Limb (tissue), 2 donors: ENCODE data around the gene CDH24.
A peak's percentile ranks its signal among the peaks of the same experiment; 100 is the strongest.
"Not testable (repeated sequence)": the region's sequence is repeated elsewhere in the genome, so short reads cannot be mapped to it uniquely, and the experiment has no call there.

Source experiments
- DNase-seq, 2 donors: peaks; one replicate each; pipeline ENCODE4 v3.0.0-alpha.2; 2016; ENCODE audit errors: extremely low spot score in 2 of 2

Gene CDH24

DNA sequence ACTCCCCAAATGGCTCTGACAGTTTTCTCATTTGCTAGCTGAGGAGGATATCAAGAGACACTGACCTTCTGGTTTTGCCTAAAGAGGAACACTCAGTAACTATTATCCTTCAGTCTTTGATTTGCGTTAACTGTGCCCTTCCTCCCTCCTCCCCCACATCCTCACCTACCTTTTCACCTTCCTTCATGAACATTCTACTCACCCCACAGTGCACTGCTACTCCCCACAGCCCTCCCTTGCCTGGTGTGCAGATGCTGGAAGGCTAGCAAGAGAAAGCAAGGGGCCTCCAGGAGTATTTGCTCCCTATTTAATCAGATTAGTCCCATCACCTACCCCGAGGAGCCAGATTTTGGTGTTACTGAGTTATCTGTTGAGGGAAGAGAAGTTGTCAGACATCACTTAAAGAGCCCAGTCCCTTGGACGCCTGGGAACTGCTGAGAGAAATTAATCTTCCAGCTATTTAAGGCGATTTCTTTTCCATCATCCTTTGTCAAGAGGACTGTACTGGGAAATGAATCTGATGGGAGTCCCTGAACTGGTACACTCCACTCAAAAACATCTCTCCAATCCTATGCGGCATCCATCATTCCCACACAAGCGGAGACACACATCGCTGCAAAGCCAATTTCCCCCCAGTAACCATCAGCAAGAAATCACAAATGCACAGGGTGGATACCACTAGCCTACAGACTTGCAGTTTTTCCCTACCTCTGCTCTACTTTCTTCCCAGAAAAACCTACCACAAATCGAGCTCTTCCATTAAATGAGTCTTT lies 34.1 kb downstream of the CDH24 start:
- DNase-seq: no peak

DNA sequence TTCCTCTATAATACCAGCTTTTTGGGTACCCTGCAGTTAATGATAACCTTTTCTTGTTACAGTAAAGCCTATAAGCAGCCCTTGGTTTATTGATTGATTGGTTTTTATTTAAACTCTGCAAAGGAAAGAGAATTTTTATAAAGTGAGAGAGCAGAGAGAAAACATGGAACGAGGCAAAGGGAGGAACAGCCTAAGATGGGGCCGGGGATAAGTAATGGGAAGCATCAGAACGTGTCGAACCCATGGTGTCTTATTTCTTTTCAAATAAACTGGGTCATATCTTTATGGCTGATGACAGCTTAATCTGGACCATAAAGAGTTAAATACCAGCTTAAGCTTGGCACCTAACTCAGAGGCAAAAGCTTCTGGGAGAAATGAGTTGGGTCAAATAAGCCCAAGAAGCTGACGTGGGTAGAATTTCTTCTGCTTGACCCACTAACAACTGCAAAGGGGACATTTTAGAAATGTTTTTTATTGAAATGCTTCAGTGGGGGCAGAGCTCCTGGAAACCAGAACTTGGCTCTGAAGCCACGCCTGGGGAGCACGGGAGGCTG lies 35.4 kb downstream of the CDH24 start:
- no peak for DNase-seq

DNA sequence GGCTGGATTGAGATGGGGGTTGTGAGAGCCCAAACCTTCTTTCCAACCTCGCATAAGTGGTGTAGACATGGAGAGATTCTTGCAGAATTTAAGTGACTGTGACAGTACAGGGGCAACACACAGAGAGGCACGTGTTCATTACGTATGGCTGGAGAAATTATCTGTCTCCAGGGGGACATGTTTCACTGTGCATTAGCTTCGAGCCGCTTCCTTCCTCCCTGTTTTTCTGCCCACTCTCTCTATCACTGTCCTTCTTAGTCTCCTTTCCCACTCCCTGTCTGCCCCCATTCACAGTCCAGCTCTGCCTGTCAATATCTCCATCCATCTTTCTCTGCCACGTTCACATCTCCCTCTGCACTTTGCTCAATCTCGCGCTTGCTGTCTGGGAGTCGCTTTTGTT lies 35.9 kb downstream of the CDH24 start:
- DNase-seq: no peak

DNA sequence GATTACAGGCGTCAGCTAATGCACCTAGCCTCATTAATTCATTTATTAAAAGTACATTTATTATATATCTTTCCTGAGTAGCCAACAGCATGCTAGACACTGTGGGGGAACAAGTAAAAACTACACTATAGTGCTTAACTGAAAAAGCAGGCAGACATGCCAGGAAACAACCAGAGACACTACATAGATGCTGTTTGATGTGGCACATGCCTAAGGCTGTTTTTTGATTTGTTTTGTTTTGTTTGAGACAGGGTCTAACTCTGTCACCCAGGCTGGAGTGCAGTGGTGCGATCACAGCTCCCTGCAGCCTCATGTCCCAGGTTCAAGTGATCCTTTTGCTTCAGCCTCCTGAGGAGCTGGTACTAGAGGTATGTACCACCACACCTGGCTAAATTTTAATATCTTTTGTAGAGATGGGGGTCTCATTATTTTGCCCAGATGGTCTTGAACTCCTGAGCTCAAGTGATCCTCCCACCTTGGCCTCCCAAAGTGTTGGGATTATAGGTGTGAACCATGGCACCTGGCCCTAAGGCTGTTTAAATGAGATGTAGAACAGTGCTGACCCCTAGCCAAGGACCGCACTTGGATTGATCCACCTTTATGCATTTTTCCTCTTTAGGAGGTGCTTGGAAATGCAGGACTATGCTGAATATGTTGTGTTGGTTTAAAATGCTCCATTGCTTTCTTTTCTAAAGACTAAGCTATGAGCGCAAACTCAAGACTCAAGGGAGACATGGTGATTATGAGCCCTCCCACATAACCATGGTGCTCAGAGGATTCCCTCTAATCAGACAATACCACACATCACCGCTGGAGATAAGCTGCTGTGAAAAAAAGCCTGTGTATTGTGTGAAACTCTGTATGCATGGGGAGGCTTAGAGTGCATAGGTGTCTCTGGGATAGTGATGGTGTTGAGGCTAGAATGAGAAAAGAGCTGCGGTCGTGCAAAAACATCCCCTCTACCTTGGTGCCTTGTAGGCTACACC lies 36.9 kb downstream of the CDH24 start:
- no peak for DNase-seq

DNA sequence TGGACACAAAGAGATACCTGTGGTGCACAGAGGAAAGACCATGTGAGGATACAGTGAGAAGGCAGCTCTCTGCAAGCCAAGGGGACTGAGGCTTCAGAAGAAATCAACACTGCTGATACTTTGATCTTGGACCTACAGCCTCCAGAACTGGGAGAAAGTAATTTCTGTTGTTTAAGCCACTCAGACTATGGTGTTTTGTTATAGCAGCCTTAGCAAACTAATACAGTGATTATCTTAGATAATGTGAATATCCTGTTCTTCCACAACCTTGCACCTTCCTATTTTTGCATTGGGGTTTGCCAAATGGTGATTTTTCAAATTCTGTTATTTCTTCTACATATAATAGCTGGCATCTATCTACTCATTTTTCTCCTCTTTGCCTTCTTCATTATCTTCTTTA lies 39.2 kb downstream of the CDH24 start:
- no peak for DNase-seq

DNA sequence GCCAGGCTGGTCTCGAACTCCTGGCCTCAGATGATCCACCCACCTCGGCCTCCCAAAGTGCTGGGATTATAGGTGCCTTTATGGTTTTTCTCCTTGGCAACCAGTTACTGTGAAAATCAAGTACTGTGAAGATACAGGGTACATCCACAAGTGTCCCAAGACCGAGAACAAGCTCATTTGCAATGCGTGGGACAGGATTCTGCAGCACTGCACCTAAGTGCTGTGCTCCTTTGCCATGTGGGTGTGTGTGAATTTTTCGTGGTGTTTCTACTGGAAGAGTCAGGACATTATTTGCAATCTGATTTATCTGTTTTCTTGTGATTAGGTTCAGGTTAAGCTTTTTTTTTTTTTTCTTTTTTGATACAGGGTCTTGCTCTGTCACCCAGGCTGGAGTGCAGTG lies 40.2 kb downstream of the CDH24 start:
- DNase-seq: no peak

DNA sequence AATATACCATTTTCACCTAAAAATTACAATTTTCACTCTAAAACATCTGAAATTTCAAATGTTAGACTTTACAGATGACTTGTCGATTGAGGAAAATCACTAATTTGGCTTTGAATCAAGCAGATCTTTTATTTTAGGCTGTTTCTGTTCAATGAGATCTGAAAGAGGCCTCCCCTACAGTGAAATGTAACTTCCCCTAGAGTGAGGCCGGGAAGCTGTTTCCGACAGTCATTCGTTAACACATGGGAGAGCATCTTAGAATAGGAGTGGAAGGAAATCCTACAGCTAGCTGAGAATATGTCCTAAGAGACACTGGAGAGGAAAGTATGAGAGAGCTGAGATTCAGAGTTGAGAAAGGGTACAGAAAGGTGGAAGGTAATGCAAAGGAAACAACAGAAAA lies 41.7 kb downstream of the CDH24 start:
- no peak for DNase-seq

DNA sequence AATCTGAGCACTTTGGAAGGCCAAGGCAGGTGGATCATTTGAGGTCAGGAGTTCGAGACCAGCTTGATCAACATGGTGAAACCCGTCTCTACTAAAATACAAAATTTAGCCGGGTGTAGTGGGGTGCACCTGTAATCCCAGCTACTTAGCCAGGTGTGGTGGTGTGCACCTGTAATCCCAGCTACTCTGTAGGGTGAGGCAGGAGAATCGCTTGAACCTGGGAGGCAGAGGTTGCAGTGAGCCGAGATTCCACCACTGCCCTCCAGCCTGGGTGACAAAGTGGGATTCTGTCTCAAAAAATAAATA lies 43.6 kb downstream of the CDH24 start:
- DNase-seq: not testable (repeated sequence)

DNA sequence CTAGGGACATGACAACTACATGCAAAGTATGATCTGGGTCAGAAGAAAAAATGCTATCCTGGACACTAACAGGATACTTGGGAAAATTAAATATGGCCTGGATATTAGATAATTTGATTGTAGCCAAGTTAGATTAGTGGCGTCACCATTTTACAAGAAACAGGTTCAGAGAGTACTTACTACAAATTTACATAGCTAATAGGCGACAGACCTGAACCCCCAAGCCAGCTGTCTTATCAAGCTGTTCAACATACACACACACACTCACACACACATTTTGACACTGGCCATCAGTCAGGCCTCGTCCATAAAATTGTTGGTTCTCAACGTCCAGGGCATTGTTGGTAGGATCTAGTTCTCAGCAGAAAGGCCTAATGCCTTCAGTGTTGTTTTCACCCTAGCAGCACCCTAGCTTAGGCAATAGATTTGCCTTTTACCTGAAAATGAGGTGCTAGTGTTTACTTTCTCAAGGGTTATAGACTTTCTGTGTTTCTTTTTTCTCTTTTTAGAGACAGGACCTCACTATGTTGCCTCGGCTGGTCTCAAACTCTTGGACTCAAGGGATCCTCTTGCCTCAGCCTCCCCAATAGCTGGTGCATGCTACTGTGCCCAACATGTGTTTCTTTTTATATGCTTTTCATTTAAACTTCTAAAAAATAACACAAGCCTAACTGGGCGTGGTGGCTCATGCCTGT lies 44.1 kb downstream of the CDH24 start:
- no peak for DNase-seq

DNA sequence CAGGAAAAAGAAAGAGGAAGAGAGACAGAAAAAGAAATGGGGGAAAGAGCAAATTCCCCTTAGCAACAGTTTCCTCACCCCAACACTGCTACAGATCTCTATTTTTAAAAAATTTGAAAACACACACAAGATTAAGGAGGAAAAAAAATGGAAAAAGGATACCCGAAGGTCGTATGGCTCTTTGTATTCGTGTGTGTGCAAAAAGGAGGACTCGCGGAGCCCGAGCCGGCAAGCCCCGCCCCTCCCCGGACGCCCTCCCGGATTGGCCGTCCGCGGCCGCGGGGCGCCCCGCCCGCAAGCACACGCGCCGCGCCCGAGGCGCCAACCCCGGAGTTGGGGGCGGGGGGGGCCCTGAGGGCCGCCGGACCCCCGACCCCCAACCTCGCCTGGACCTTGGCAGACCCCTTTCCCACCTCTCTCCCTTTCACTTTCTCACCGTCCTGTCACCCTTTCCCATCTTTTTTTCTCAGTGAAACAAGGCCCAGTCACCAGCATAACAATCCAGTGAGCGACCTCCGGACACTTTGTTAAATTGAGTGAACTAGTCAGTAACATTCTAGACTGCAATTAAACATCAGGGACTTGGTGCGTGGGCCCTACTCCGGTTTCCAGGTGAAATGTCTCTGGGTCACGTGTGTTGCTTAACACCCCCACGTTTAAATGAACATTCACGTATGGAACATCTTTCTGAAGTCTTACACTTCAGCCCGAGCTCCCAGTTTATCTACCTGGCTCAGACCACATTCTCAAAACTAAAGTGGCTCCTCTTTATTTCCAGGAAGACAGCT lies 47.2 kb downstream of the CDH24 start, which contains the start of gene C14orf93:
Gene C14orf93, minus strand, starts transcription at position 205 of the 788 bp plus-strand sequence. CDS start 11,120 bp downstream, outside the sequence.
- DNase-seq: peak; percentile 71 to 87

DNA sequence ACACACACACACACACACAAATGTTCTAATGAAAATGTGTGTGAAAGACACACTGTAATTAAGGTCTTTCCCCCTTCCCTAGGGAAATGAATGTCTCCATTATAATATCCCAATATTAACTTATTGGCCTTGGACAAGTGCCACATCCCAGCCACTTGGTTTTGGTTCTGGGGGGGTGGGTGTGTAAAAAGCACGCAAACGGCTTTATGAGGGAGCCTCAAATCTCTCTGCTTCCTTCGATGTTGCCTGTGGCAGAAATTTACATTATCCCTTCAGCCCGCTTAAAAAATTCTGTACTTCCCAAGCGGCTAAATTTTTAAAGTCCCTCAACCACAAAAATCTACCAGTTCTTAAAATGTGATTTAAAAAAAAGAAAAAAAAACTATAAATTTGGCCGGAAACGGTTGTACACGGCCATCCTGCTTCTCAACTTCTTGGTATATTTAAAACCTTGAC lies 47.8 kb downstream of the CDH24 start:
- no peak for DNase-seq

DNA sequence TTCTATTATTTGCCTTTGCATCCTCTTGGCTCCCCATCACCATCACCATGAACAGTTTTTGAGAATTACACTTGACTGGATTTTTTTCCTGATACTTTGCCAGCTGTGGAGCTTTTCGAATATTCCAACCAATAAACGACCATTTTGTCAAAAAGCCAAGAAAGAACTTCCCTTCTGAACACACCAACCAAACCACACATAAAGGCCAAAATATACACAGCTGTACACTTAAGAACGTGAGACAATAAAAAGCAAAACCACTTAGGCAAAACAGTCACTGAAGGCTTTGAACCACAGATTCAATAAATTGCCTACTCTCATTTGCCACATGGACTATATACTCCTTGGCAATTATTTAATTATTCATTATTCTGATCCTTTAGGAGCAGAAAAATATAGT lies 48.5 kb downstream of the CDH24 start:
- DNase-seq: no peak

DNA sequence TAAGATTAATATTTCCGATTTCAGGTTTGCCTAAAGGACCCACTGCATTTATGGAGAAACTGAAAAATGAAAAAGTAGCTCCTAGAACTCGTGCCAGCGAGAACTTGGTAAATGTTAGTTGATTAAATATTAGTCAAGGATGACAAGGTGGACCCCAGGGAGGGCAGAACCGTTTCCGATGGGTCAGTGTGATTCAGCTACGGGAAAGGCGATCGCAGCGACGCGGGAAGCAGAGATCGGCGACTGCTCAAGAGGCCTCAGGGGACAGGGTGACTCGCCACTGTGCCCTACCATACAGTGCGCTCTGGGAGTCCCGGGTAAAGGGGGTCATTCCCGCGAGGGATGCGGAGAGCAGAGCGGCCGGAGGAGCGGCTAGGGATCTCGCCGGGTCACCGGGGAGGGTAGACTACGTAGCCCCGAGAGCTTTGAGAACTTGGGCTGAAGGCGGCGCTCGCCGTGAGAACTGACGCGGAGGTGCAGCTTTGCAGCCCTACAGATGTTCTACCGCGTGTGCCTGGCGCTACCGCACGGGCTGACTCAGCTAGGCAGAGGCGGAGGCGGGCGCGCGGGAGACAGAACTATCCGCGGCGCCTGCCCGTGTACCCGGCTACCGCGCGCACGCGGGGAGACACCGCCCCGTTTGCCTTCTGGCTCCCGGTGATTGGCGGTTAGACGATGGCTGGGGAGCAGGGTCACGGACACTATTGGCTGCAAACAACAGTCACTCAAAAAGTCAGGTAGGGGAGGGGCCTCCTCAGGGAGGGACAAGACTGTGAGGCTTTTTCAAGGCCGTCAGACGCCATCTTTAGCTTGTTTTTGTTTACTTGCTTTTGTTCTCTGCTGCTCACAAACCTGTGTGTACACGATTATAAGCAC lies 50.5 kb downstream of the CDH24 start:
- peak; percentile 97 for DNase-seq

DNA sequence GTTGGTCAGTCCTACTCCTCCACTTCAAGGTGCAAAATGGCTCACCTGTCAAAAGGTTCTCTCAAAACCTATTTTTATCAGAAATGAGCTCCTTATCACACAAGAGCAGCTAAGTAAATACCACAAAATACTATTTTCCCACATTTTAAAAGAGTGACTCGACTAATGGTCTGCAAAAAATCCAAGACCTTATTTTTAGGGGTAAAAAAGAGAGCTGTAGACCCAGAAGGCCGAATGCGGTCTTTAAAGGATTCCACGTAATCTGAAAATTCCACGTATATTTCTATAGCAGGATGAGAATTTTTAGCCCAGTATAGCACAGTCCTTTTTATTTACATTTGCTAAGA lies 51.2 kb downstream of the CDH24 start:
- no peak for DNase-seq

DNA sequence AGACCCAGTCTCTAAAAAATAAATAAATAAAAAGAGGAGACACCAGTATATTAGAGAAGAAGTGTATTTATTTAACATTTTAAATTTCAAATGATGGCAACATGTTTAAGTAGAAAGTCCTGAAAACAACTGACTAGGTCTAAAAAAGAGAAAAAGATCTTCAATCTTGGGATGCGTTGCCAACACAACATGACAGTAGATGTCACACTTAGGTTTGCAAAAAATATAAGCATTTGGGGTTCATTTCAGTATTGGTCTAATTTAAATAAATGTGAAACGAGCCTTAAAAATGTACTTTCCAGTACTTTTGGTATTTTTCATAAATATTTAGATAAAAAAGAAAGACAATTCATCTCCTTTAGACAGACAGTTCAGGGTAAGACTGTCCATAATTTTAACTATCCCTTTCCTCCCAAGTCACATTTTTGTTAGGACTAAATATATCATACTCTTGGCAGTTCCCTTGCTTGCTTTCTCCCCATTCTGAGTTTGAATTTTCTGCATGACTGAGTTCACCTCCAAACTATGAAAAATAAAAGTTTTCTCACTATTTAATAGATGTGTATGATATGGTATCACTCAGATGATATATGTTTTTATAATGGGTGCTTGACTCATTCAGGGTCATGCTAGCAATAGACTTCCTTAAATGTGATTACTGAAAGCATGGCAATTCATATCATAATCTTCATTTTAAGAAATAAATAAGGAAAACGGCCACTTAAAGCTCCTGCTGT lies 51.7 kb downstream of the CDH24 start:
- DNase-seq: no peak

DNA sequence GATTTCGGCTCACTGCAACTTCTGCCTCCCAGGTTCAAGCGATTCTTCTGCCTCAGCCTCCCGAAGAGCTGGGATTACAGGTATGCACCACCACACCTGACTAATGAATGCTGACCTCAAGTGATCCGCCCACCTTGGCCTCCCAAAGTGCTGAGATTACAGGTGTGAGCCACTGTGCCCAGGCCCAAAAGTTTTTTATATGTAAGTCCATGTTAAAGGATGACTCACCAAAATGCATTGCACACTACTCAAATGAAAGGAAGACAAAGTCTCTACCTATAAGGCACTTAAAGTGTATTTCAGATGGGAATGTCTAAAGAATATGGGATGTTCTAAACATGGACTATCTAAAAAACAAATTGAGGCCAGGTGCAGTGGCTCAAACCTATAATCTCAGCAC lies 53.0 kb downstream of the CDH24 start:
- not testable (repeated sequence) for DNase-seq

DNA sequence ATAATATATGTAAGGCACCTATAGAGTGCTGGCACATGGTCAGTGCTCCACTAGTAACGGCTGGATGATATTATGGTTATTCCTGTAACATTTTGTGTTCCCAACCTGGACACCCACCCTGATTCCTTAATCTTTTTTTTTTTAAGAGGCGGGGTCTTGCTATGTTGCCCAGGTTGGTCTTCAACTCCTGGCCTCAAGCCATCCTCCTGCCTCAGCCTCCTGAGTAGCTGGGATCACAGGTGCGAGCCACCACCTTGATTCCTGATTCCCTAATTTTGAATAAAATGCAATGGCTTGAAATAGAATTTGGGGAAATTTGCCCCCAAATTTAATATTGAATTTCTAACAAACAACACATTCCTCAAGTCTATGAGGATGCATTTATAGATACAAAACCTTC lies 54.7 kb downstream of the CDH24 start:
- no peak for DNase-seq

DNA sequence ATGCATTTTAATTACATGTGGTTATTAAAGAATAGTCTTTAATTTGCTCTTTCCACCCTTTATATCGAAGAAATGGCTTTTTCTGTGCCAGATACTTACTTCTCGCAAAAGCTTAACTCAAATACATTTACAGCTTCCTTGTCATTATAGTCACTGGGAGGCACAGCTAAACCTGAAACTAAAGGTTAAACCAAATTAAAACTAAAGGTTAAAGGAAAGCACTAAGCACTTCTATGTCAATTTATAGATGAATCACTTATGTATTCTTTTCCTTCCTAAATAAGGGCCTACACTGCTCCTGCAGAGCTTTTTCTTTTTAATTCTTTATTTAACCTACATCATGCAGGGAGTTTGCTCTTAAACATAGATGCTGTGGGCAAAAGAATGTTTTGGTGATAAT lies 56.5 kb downstream of the CDH24 start:
- DNase-seq: no peak

DNA sequence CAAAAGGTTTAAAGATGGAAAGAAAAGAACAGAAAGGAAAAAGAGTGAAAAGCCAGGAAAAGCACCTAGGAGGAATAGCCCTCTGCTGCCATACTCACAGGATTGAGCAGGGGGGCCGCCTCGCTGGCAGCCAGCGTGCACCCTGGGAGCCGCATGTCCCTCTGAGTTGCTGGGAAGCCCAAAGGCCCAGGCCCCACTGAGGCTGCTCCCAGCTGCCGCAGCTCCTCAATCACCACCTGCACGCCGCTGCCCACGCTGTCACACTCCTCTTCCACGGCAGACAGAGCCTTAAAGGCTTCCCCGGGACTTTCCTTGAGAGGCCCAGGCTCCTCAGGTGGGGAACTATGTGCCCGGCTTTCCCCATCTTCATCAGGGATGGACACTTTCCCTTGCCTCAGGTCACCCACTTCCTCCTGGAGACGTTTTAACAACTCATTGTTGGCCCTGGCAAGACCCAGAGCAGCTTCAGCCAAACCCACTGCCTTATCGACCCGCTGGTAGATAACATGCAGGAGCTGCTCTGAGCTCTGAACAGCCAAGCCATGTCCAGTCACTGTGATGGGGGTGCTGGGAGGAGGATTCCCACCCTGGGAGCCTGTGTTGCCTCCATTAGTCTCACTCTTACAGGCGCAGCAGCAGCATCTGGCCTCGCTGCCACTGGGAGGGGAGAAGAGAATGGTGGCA lies 58.8 kb downstream of the CDH24 start:
- no peak for DNase-seq
